Activated effector memory CD4-positive, alpha-beta T cell treated with Interleukin-2 at 50 U/mL for 16 hours (primary cell): ENCODE measurements around the gene GPRIN2.
"Not testable (repeated sequence)": the region's sequence is repeated elsewhere in the genome, so short reads cannot be mapped to it uniquely, and the experiment has no call there.

Experiments
- DNase-seq: peaks from one replicate; pipeline ENCODE4 v3.0.0-alpha.2; 2020

Gene GPRIN2

DNA sequence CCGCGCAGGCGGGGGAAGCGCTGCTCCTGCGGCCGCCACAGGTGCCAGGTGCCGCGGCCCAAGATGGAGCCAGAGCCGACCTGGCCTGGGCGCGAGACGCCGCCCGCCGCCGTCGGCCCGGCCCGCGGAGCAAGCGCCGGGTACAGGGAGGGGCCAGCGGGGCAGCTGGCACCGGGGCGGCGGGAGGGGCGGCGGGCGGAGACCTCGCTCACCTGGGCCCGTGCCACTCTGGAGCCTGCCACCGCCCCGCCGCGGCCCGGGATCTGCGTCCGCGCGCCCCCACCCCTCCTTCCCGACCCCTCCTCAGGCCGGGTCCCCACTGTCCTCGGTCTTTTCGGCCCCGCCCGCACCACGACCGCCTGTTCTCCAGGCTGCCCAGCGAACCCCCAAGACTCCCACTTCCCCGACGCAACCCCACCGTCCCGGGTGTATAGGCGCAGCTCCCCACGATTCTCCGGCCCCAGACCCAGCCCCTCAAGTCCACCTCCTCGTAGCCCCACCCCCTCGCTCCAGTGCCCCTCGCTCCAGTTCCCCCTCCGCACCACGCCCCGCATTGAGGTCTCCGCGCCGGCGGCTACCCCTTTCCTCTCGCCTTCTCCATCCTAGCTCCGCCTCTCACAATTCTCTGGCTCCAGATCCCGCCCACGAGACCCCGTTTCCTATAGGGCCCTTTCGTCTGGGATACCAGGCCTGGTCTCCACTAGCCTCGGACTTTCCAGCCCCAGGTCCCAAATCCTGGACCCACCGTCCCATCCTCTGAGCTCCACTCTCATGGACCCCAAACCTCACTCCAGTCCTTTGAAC lies at the start of gene GPRIN2:
TSS of gene GPRIN2 (minus strand) at position 144 of the 804 bp plus-strand sequence. CDS start 5,922 bp downstream, outside the sequence.
- no peak for DNase-seq

- not testable (repeated sequence) for DNase-seq
Measured at GRCh38 chr10:46600516-46600915, 44.1 kb upstream of the GPRIN2 start.

- peak; percentile 15 for DNase-seq
Measured at GRCh38 chr10:46597616-46598246, 41.3 kb upstream of the GPRIN2 start.

- DNase-seq, result not testable (repeated sequence)
Measured at GRCh38 chr10:46596570-46596969, 40.1 kb upstream of the GPRIN2 start.

DNA sequence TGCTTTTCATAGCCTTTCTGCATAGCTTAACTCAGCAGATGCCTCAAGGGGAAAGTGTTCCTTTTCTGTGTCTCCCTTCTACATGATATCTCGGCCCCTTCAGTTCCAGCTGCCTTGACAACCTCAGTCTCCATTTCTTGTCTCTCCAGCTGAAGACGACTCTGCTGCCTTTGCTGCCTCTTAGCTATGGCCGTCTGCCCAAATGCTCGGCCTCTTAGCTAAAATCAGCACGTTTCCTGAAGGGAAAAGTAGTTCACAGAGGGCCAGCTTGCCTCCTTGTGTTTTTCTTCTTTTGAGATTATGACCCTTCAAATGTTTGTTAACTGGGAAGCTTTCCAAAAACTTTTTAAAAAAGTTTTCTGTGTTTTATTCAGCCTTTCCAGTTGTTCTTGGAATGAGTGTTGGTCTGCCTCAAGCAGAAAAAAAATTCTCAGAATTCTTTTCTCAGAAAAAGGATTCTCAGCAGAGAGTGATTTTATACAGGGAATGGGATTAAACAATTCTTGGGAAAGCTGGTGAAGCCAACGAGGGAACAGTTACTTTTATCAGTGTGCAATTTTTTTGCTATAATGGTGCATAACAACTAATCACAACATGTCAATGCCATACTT lies 38.1 kb upstream of the GPRIN2 start:
- not testable (repeated sequence) for DNase-seq

DNA sequence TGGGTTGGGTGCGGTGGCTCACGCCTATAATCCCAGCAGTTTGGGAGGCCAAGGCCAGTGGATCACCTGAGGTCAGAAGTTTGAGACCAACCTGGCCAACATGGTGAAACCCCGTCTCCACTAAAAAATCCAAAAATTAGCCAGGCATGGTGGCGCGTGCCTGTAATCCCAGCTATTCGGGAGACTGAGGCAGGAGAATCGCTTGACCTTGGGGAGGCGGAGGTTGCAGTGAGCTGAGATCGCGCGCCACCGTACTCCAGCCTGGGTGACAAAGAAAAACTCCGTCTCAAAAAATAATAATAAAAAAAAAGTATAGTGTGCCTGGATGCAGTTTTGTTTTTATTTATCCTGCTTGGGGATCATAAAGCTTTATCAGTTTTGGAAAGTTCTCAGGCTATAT lies 36.8 kb upstream of the GPRIN2 start:
- not testable (repeated sequence) for DNase-seq

GRCh38 chr10:46591053-46591452 lies 34.6 kb upstream of the GPRIN2 start:
- not testable (repeated sequence) for DNase-seq

DNA sequence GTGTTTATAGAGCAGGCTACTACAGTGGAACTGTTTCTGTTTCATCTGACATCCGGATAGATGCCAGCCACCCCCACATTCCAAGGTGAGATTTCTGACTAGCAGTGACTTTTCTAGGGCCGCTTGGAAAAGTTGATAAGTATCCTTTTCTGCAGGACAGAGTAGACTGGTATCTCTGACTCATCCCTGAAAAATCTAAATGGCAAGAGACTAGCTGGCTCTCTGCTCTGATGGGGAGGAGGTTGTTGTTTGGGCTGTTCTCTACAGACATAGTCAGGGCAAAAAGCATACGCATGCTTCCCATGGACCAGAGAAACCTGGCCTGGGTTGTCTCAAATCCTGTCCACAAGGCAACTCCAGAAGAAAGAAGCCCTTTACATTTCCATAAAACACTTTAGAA lies 33.1 kb upstream of the GPRIN2 start:
- DNase-seq, result not testable (repeated sequence)

GRCh38 chr10:46588221-46588620 lies 31.8 kb upstream of the GPRIN2 start:
- not testable (repeated sequence) for DNase-seq

DNA sequence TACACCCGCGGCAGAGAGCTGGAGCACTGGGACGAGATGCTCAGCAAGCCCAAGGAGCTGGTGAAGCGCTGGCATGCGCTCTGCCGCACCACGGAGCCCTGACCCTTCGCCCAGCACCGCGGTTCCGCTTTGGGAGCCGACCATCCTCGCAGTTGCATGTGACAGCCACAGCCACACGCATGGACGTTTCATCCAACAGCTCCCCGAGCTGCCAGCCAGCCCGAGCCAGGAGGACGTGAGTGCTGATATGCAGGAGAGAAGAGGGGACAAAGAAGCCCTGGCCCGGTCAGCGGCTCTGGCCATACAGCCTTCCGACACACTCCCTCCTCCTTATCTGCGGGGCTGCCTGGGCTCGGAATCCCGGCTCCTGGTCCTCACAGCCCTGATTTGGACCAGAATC lies 31.1 kb upstream of the GPRIN2 start:
- DNase-seq, result not testable (repeated sequence)

DNA sequence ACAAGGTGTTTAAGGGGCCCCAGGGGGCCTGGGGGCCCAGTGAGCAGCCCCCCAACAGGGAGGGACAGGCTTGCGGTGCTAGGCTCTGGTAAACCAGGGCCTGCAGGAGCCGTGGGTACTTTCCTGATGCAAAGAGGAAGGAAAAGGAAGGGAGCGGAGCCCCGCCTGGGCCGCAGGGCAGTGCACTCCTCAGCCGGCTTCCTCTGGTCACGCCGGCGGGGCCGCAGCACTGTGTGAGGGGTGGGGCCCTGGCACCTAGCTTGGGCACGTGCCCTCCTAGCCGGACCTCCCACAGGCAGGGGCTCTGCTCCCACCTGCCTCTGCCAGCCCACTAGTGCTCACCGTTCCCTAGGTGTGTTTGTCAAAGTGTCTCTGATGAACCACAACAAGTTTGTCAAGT lies 28.8 kb upstream of the GPRIN2 start:
- DNase-seq, result not testable (repeated sequence)

DNA sequence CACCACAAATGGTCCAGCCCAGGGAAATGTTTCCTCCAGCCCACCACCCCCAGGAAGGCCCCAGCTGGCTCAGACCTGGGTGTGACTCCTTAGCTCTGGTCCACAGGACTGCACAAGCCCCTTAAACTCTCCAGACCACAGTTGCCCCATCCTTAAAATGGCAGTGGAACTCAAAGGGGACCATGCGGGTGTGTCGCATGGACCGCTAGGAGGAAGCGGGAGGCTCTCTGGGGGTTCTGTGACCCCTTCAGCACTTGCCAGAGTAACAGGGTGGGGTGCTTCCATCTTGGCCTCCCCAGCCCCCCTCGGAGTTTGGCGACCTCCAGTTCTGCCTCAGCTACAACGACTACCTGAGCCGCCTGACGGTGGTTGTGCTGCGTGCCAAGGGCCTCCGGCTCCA lies 27.7 kb upstream of the GPRIN2 start:
- not testable (repeated sequence) for DNase-seq

DNA sequence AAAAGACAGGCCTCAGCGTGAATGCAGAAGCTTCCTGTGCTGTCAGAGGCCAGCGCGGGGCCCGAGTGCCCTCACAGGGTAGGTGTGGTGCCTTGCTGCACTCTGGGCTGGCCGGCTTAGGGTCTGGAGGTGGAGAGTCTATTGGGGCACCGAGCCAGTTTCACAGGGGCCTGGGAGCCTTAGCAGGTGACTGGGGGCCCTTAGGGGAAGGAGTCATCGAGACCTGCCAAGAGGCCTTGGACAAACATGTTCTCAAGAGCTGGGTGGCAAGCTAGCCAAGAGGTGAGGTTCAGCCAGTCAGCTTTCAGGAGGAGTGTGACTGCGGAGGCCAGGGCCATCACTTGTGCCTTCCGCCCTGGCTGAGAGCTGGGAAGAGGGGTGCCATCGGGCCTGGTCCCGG lies 26.1 kb upstream of the GPRIN2 start:
- DNase-seq, result not testable (repeated sequence)

DNA sequence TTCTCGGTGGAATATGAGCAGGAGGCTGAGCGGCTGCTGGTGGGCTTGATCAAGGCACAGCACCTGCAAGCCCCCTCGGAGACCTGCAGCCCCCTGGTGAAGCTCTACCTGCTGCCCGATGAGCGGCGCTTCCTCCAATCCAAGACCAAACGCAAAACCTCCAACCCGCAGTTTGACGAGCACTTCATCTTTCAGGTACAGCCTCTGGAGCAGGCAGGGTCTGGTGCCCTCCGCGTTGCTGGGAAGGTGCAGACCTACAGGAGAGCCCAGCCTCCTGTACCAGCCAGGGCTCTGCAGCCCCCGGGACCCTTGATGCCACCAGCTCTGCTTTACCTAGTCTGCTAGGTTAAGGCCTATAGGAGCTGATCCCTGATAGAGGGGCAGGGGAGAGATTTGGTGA lies 25.5 kb upstream of the GPRIN2 start:
- DNase-seq, result not testable (repeated sequence)

- DNase-seq, result not testable (repeated sequence)
Measured at GRCh38 chr10:46579378-46579777, 22.9 kb upstream of the GPRIN2 start.

GRCh38 chr10:46578474-46579178 lies 22.2 kb upstream of the GPRIN2 start, which contains the start of gene SYT15:
Gene SYT15, plus strand, starts transcription at chr10:46579128. Its CDS starts 41 bp downstream, at chr10:46579169.
- DNase-seq, result not testable (repeated sequence)

DNA sequence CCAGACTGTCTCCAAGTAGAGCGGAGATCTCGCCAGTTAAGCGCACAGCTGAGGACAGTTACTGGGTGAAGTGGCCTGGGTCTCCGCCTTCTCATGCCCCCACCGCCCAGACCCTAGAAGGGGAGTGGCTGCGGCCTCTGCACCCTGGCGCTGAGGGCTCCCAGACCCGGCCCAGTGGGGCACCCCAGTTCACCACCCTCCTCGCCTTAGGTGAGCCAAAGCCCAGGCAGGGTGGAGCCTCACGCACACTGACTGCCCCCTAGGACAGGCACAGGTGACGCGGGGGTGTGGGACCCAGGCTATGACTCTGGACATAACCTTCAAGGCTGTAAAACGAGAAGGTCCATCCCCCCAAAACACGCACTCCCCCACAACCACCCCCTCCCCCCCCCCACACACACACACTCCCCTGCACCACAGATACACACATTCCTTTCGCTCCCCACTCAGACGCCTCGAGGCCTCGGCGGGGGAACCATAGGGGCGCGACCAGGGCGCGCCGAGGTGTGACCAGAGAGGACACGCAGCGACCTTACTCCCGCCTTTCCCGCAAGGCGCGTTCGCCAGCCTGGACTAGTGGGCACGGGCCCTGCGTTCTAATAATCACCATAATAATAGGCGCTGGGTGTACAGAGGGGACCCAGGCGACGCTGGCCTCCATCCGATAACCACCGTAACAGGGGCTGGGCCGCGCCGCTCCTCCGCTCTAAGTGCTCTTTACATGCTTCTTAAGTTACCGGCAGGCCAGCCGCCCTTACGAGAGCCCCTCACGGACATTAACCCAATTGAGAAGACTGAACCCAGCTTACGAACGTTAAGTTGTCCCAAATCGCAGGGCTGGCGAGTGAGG lies 21.4 kb upstream of the GPRIN2 start:
- not testable (repeated sequence) for DNase-seq

- DNase-seq, result not testable (repeated sequence)
Measured at GRCh38 chr10:46573884-46574283, 17.4 kb upstream of the GPRIN2 start.

DNA sequence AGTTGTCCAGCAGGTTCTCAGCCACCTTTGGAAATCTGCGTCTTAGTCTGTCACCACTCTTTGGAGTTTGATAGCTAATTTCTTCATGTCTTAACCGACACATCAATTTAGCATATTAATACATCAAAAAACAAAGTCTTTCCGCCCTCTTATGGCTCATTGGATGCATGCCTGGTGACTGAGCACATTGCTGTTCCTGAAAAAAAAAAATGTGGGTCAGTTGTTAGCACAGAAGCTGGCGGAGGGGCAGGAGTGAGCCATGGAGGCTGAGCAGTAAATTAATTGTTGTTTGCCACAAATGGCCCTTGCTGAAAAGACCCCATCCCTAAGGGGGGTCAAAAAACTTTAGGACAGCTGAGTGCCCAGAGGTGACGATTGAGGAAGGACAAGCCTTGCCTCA lies 16.9 kb upstream of the GPRIN2 start:
- not testable (repeated sequence) for DNase-seq

DNA sequence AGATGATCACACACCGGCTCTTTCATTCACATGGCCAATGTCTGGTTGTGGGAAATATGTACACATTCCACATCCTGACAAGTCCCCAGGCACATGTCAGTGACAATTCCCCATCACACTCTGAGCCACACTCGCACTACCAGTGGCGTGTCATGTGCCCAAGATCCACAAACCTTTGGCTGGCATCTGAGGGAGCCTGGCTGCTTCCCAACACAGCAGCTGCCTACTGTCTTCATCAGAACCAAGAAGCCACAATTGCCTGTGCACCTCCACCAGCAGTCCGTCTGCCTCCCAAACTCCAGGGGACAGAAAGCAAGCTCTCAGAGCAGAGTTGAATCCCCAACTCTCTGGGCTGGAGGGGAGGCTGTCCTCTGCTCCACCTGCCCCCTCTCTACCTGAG lies 16.3 kb upstream of the GPRIN2 start:
- not testable (repeated sequence) for DNase-seq

GRCh38 chr10:46570655-46571054 lies 14.2 kb upstream of the GPRIN2 start:
- not testable (repeated sequence) for DNase-seq

- DNase-seq, result not testable (repeated sequence)
Measured at GRCh38 chr10:46567151-46567550, 10.7 kb upstream of the GPRIN2 start.
